22Rv1 (cell line): ENCODE results near the gene TMEM163.

Source experiments
- H3K27ac ChIP-seq: fragments of 450-650 bp; 2 replicates; pipeline ENCODE4 v1.5.1; 2017
- CTCF ChIP-seq: fragments of 450-650 bp; IDR thresholded peaks from 2 replicates; pipeline ENCODE4 v1.5.1; 2017; ENCODE audit warnings: mild to moderate bottlenecking
- ZFX ChIP-seq: fragments of 450-650 bp; IDR thresholded peaks from 2 replicates; pipeline ENCODE4 v1.6.1; 2017; ENCODE audit warnings: antibody characterized with exemption, borderline replicate concordance

The TMEM163 gene

GRCh38 chr2:134429886-134430285 lies 288.9 kb downstream of the TMEM163 start:
- no peak overlapping the region for H3K27ac ChIP-seq
- no peak for TF ChIP-seq ZFX
- no peak for TF ChIP-seq CTCF

GRCh38 chr2:134426721-134427120 lies 292.1 kb downstream of the TMEM163 start:
- no peak overlapping the region for H3K27ac ChIP-seq
- TF ChIP-seq ZFX (no peak), CTCF (no peak)

GRCh38 chr2:134425724-134426496 lies 292.9 kb downstream of the TMEM163 start:
- no peak overlapping the region for H3K27ac ChIP-seq
- TF ChIP-seq ZFX = no peak
- no peak for TF ChIP-seq CTCF

GRCh38 chr2:134421556-134422328 lies 297.1 kb downstream of the TMEM163 start:
- TF ChIP-seq CTCF (no peak), ZFX (no peak)
- no peak overlapping the region for H3K27ac ChIP-seq

GRCh38 chr2:134420920-134421319 lies 297.9 kb downstream of the TMEM163 start:
- TF ChIP-seq ZFX (no peak), CTCF (no peak)
- no peak overlapping the region for H3K27ac ChIP-seq

GRCh38 chr2:134420259-134420658 lies 298.5 kb downstream of the TMEM163 start:
- no peak for TF ChIP-seq CTCF
- TF ChIP-seq ZFX = no peak
- H3K27ac ChIP-seq = no peak overlapping the region

- TF ChIP-seq CTCF (no peak), ZFX (no peak)
- H3K27ac ChIP-seq = no peak overlapping the region
Observed at GRCh38 chr2:134417968-134418582, 300.7 kb downstream of the TMEM163 start.
